ENCODE results near the gene GADD45G.

GADD45G gene

GRCh38 chr9:89590415-89590814, 14.4 kb upstream of the GADD45G start:
- no peak for ATAC-seq
- TF ChIP-seq TSHZ2 (CRISPR knock-in tag; IDR thresholded peaks at IDR 0.05) (no peak), TCF4 (CRISPR knock-in tag; IDR thresholded peaks at IDR 0.05; ENCODE audit: borderline replicate concordance) (no peak), ZNF70 (CRISPR knock-in tag; IDR thresholded peaks at IDR 0.05) (no peak), BACH2 (CRISPR knock-in tag; IDR thresholded peaks at IDR 0.05; ENCODE audit: borderline replicate concordance) (no peak), GLIS3 (CRISPR knock-in tag; IDR thresholded peaks at IDR 0.05) (no peak), ZFP30 (CRISPR knock-in tag; IDR thresholded peaks at IDR 0.05) (no peak), ESRRG (CRISPR knock-in tag; IDR thresholded peaks at IDR 0.05) (no peak), ZNF565 (CRISPR knock-in tag; conservative IDR thresholded peaks at IDR 0.05; ENCODE audit: low read depth) (no peak), PATZ1 (CRISPR knock-in tag; IDR thresholded peaks at IDR 0.05; ENCODE audit: borderline replicate concordance) (no peak), RARB (CRISPR knock-in tag; IDR thresholded peaks at IDR 0.05) (no peak), ISL1 (CRISPR knock-in tag; IDR thresholded peaks at IDR 0.05) (no peak), POU6F1 (CRISPR knock-in tag; IDR thresholded peaks at IDR 0.05; ENCODE audit: borderline replicate concordance, low read depth) (no peak), ARNTL (CRISPR knock-in tag; IDR thresholded peaks at IDR 0.05; ENCODE audit: borderline replicate concordance, low read depth) (no peak), TOX (CRISPR knock-in tag; IDR thresholded peaks at IDR 0.05; ENCODE audit: borderline replicate concordance) (no peak), ZNF8 (CRISPR knock-in tag; IDR thresholded peaks at IDR 0.05) (no peak)

GRCh38 chr9:89591274-89592212, 13.3 kb upstream of the GADD45G start:
- ATAC-seq: no peak

More at GRCh38 chr9:89591274-89592212, 13.3 kb upstream of the GADD45G start:
- TF ChIP-seq TSHZ2 (CRISPR knock-in tag; IDR thresholded peaks at IDR 0.05) (no peak), ARNTL (CRISPR knock-in tag; IDR thresholded peaks at IDR 0.05; ENCODE audit: borderline replicate concordance, low read depth) (no peak), ZC3H10 (CRISPR knock-in tag; IDR thresholded peaks at IDR 0.05) (no peak), CSDC2 (CRISPR knock-in tag; IDR thresholded peaks at IDR 0.05) (no peak), ISL1 (CRISPR knock-in tag; IDR thresholded peaks at IDR 0.05) (no peak), BACH2 (CRISPR knock-in tag; IDR thresholded peaks at IDR 0.05; ENCODE audit: borderline replicate concordance) (no peak), SNAI2 (CRISPR knock-in tag; IDR thresholded peaks at IDR 0.05) (no peak), OSR1 (CRISPR knock-in tag; IDR thresholded peaks at IDR 0.05) (no peak), ZNF565 (CRISPR knock-in tag; conservative IDR thresholded peaks at IDR 0.05; ENCODE audit: low read depth) (no peak), GLIS3 (CRISPR knock-in tag; IDR thresholded peaks at IDR 0.05) (no peak), TCF4 (CRISPR knock-in tag; IDR thresholded peaks at IDR 0.05; ENCODE audit: borderline replicate concordance) (no peak), CREB5 (CRISPR knock-in tag; IDR thresholded peaks at IDR 0.05; ENCODE audit: low read depth) (no peak), POU6F1 (CRISPR knock-in tag; IDR thresholded peaks at IDR 0.05; ENCODE audit: borderline replicate concordance, low read depth) (no peak), ZNF8 (CRISPR knock-in tag; IDR thresholded peaks at IDR 0.05) (no peak), PPARA (CRISPR knock-in tag; IDR thresholded peaks at IDR 0.05; ENCODE audit: borderline replicate concordance) (no peak), ESRRG (CRISPR knock-in tag; IDR thresholded peaks at IDR 0.05) (no peak)

Data from SK-N-SH treated with all-trans-retinoic acid at 6 μM for 48 hours (cell line).